HEK293 (cell line): ENCODE measurements around the gene BAIAP2.

Source experiments
- CTCF ChIA-PET: fragments of 350-600 bp; formaldehyde crosslinking; extraction: SDS; loops from one replicate; lab custom pipeline; 2021; ENCODE audit warnings: antibody characterized with exemption; lab: Yijun Ruan, JAX
- POLR2A ChIA-PET: fragments of 300-600 bp; formaldehyde crosslinking; extraction: SDS; loops from one replicate; lab custom pipeline; 2020; ENCODE audit warnings: antibody characterized with exemption, inconsistent platforms; lab: Yijun Ruan, JAX
- H3K27ac ChIP-seq: fragments of 200-500 bp; sonication (Bioruptor generic); 2 replicates; pipeline ENCODE4 v1.5.1; 2014; ENCODE audit warnings: low read depth, low read length, control low read depth, inconsistent platforms; ENCODE audit errors: extremely low read depth
- H3K36me3 ChIP-seq, 2 experiments: fragments of 200-500 bp in 1 of 2; sonication (Bioruptor generic) in 1 of 2; 1 replicate in 1 of 2; 2 replicates in 1 of 2; pipeline ENCODE4 v1.5.1; 2014 to 2017; ENCODE audit warnings: inconsistent platforms in 2 of 2, low read length in 2 of 2; ENCODE audit not compliant: control insufficient read depth in 2 of 2, insufficient read depth in 1 of 2
- H3K4me1 ChIP-seq: fragments of 200-500 bp; sonication (Bioruptor generic); 2 replicates; pipeline ENCODE4 v1.5.1; 2014; ENCODE audit warnings: mild to moderate bottlenecking, low read length, inconsistent platforms; ENCODE audit not compliant: control insufficient read depth, insufficient read depth
- H3K4me3 ChIP-seq: 2 replicates; pipeline ENCODE4 v1.5.1; 2011; ENCODE audit warnings: low read depth, mild to moderate bottlenecking, control low read depth, low read length, moderate library complexity
- H3K9me3 ChIP-seq: fragments of 200-500 bp; sonication (Bioruptor generic); 2 replicates; pipeline ENCODE4 v1.5.1; 2014; ENCODE audit warnings: low read depth, low read length, inconsistent platforms; ENCODE audit not compliant: control insufficient read depth, insufficient read depth
- SCRT2 ChIP-seq: fragments of 450-650 bp; formaldehyde crosslinking; IDR thresholded peaks from 2 replicates; pipeline ENCODE4 v1.5.1; 2016; ENCODE audit warnings: missing biosample characterization, missing genetic modification characterization
- WT1 ChIP-seq: fragments of 450-650 bp; formaldehyde crosslinking; IDR thresholded peaks from 2 replicates; pipeline ENCODE4 v1.5.1; 2016; ENCODE audit warnings: missing biosample characterization, missing genetic modification characterization
- ZFP69B ChIP-seq: fragments of 450-650 bp; formaldehyde crosslinking; IDR thresholded peaks from 2 replicates; pipeline ENCODE4 v1.5.1; 2016; ENCODE audit warnings: missing biosample characterization, missing genetic modification characterization
- ZNF202 ChIP-seq: fragments of 450-650 bp; formaldehyde crosslinking; IDR thresholded peaks from 2 replicates; pipeline ENCODE4 v1.5.1; 2016; ENCODE audit warnings: missing biosample characterization, missing genetic modification characterization, borderline replicate concordance
- ZNF274 ChIP-seq, 2 experiments: fragments of 200-500 bp in 1 of 2; fragments of 450-650 bp in 1 of 2; sonication (Bioruptor generic) in 1 of 2; formaldehyde crosslinking in 1 of 2; IDR thresholded peaks; 2 replicates each; pipeline versions ENCODE4 v1.5.1 to v1.6.1; 2014 to 2016; ENCODE audit warnings: borderline replicate concordance in 1 of 2, inconsistent platforms in 1 of 2, low read length in 1 of 2, missing biosample characterization in 1 of 2, missing genetic modification characterization in 1 of 2
- ZNF366 ChIP-seq: fragments of 450-650 bp; formaldehyde crosslinking; conservative IDR thresholded peaks from 2 replicates; pipeline ENCODE4 v1.5.1; 2016; ENCODE audit warnings: missing biosample characterization, missing genetic modification characterization
- ZNF433 ChIP-seq: fragments of 450-650 bp; formaldehyde crosslinking; IDR thresholded peaks from 2 replicates; pipeline ENCODE4 v1.5.1; 2016; ENCODE audit warnings: missing biosample characterization, missing genetic modification characterization, low read depth
- ZNF514 ChIP-seq: fragments of 450-650 bp; formaldehyde crosslinking; IDR thresholded peaks from 2 replicates; pipeline ENCODE4 v1.5.1; 2016; ENCODE audit warnings: missing biosample characterization, missing genetic modification characterization
- ZNF544 ChIP-seq: fragments of 450-650 bp; formaldehyde crosslinking; IDR thresholded peaks from 2 replicates; pipeline ENCODE4 v1.5.0; 2017; ENCODE audit warnings: missing biosample characterization, missing genetic modification characterization
- ZNF76 ChIP-seq: fragments of 450-650 bp; formaldehyde crosslinking; IDR thresholded peaks from 2 replicates; pipeline ENCODE4; 2016; ENCODE audit warnings: low read depth, missing biosample characterization, missing genetic modification characterization, borderline replicate concordance
- TF ChIP-seq, protein P1 (sequence below): fragments of 450-650 bp; formaldehyde crosslinking; IDR thresholded peaks from 2 replicates; pipeline ENCODE4 v1.5.1; 2016; ENCODE audit warnings: missing biosample characterization, missing genetic modification characterization
- TF ChIP-seq, protein P2 (sequence below): fragments of 450-650 bp; formaldehyde crosslinking; IDR thresholded peaks from 2 replicates; pipeline ENCODE4 v1.5.1; 2016; ENCODE audit warnings: missing biosample characterization, missing genetic modification characterization
- TF ChIP-seq, protein P3 (sequence below): fragments of 450-650 bp; formaldehyde crosslinking; IDR thresholded peaks from 2 replicates; pipeline ENCODE4 v1.5.1; 2016; ENCODE audit warnings: missing biosample characterization, missing genetic modification characterization
- TF ChIP-seq, protein P4 (sequence below): fragments of 450-650 bp; formaldehyde crosslinking; IDR thresholded peaks from 2 replicates; pipeline ENCODE4 v1.5.1; 2016; ENCODE audit warnings: missing biosample characterization, missing genetic modification characterization, low read depth
- TF ChIP-seq, protein P5 (sequence below): fragments of 450-650 bp; formaldehyde crosslinking; conservative IDR thresholded peaks from 2 replicates; pipeline ENCODE4 v1.5.1; 2016; ENCODE audit warnings: low read depth, missing biosample characterization, missing genetic modification characterization

The BAIAP2 gene

DNA sequence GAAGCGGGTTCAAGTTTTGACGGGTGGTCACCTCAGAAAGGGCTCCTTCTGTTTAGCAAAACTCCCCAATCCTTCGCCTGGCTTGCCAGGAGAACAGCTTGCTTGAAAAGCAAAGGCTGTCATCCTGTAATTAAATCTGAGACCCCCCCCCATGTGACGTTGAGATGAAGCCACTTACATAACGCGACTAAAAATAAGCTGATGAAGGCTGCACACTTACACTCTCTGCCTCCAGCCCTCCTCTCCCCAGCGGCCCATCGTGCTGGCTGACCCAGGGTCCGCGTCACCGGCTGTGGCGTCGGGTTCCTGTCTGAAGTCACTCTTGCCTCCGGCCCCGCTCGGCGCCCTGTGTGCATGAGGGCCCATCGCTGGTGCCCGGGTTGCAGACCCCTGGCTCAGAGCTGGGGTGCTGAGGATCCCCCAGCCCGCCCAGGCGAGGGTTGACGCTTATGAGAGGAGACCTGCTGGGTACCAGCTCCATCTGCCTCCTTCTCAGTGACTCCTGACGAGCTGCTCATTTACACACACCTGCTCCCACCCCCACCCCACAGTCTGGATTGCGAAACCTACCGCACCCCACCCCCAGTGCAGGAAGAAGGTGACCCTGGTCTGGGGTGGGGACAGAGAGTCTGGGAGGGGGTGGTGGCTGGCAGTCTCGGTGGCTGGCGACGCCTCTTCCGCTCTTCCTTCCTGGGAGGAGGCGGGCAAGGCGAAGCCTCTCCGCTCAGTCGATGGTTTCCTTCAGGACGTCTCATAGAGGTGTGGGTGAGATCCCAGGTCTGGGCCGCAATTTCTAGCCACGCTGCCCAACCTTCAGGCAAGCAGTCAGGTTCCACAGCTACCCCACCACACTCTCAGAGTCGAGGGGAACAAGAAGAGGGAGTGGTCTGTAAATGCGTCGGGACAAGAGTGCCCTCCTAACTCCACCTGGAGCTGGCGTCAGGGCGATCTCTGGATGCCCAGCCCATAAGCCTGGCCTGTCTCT, 3.1 kb upstream of the BAIAP2 start:
- Histone ChIP-seq H3K4me1 (peaks cover 4% of the 10 kb centered on the region; the same call in 1 of the 2 replicates), H3K36me3 (peaks cover 0 to 14% of the 10 kb centered on the region in 2 experiments; a peak in 1 of 3 replicates)
- TF ChIP-seq, protein P1, sequence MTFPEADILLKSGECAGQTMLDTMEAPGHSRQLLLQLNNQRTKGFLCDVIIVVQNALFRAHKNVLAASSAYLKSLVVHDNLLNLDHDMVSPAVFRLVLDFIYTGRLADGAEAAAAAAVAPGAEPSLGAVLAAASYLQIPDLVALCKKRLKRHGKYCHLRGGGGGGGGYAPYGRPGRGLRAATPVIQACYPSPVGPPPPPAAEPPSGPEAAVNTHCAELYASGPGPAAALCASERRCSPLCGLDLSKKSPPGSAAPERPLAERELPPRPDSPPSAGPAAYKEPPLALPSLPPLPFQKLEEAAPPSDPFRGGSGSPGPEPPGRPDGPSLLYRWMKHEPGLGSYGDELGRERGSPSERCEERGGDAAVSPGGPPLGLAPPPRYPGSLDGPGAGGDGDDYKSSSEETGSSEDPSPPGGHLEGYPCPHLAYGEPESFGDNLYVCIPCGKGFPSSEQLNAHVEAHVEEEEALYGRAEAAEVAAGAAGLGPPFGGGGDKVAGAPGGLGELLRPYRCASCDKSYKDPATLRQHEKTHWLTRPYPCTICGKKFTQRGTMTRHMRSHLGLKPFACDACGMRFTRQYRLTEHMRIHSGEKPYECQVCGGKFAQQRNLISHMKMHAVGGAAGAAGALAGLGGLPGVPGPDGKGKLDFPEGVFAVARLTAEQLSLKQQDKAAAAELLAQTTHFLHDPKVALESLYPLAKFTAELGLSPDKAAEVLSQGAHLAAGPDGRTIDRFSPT: no peak
- TF ChIP-seq ZFP69B (tag by site-specific recombination) (no peak), ZNF544 (tag by site-specific recombination) (no peak), ZNF433 (tag by site-specific recombination) (no peak)
- TF ChIP-seq, protein P2, sequence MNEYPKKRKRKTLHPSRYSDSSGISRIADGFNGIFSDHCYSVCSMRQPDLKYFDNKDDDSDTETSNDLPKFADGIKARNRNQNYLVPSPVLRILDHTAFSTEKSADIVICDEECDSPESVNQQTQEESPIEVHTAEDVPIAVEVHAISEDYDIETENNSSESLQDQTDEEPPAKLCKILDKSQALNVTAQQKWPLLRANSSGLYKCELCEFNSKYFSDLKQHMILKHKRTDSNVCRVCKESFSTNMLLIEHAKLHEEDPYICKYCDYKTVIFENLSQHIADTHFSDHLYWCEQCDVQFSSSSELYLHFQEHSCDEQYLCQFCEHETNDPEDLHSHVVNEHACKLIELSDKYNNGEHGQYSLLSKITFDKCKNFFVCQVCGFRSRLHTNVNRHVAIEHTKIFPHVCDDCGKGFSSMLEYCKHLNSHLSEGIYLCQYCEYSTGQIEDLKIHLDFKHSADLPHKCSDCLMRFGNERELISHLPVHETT (tag by site-specific recombination): no peak
- TF ChIP-seq, protein P3, sequence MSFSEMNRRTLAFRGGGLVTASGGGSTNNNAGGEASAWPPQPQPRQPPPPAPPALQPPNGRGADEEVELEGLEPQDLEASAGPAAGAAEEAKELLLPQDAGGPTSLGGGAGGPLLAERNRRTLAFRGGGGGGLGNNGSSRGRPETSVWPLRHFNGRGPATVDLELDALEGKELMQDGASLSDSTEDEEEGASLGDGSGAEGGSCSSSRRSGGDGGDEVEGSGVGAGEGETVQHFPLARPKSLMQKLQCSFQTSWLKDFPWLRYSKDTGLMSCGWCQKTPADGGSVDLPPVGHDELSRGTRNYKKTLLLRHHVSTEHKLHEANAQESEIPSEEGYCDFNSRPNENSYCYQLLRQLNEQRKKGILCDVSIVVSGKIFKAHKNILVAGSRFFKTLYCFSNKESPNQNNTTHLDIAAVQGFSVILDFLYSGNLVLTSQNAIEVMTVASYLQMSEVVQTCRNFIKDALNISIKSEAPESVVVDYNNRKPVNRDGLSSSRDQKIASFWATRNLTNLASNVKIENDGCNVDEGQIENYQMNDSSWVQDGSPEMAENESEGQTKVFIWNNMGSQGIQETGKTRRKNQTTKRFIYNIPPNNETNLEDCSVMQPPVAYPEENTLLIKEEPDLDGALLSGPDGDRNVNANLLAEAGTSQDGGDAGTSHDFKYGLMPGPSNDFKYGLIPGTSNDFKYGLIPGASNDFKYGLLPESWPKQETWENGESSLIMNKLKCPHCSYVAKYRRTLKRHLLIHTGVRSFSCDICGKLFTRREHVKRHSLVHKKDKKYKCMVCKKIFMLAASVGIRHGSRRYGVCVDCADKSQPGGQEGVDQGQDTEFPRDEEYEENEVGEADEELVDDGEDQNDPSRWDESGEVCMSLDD: no peak
- TF ChIP-seq, protein P4, sequence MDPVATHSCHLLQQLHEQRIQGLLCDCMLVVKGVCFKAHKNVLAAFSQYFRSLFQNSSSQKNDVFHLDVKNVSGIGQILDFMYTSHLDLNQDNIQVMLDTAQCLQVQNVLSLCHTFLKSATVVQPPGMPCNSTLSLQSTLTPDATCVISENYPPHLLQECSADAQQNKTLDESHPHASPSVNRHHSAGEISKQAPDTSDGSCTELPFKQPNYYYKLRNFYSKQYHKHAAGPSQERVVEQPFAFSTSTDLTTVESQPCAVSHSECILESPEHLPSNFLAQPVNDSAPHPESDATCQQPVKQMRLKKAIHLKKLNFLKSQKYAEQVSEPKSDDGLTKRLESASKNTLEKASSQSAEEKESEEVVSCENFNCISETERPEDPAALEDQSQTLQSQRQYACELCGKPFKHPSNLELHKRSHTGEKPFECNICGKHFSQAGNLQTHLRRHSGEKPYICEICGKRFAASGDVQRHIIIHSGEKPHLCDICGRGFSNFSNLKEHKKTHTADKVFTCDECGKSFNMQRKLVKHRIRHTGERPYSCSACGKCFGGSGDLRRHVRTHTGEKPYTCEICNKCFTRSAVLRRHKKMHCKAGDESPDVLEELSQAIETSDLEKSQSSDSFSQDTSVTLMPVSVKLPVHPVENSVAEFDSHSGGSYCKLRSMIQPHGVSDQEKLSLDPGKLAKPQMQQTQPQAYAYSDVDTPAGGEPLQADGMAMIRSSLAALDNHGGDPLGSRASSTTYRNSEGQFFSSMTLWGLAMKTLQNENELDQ (tag by site-specific recombination): no peak
- TF ChIP-seq, all 188 proteins: peak for 0
- no peaks in the 10 kb centered on the region for H3K9me3 ChIP-seq
- no peak overlapping the region for H3K27ac ChIP-seq
- ChIA-PET POLR2A (interaction anchor here (1.1 to 1.9 kb wide), 3 partner anchors 11 to 63 kb away, joined by 5 to 7 read pairs (median 5); no protein-coding TSS in a partner anchor), CTCF (interaction anchor here (0.6 to 4.3 kb wide), 8 partner anchors 9 to 612 kb away, joined by 3 to 24 read pairs (median 4); no protein-coding TSS in a partner anchor)
- H3K4me3 ChIP-seq: no peak overlapping the region

DNA sequence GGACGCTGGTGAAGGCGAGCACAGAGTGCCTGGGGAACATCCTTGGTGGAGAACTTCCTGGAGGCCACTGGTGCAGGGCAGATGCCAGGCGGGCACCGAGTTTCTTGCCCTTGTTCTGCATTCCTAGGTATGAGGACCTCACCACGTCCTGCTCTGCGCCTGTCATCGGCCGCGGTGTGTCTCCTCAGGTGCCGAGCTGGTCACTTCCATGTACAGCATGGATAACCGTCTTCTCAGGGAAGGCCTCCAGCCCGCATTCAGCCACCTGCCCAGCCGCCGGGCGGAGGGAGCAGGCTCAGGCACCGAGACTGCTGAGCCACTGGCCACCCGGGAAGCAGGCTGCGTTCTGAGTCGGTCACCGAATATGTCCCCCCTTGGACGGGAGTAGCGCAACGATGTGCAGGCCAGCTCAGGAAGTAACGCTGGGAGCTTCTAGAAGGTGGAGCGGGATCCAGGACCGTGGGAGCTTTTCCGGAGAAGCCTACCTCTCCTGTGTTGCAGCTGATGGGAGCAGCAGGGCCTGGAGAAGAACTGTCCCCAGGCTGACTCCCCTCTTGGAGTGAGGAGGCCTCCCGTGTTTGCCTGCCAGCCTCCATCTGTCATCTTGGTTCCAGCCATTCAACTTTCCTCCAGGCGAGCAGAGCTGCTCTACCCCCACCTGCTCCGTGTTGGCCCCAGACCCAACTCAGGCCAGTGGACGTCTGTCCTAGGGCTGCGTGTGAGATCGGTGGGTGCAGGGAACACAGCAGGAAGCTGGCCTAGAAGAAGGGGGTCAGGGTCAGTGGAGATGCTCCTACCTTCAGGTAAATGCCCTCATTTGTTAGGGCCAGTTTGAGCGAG, 2.1 kb upstream of the BAIAP2 start:
- no peak overlapping the region for H3K4me3 ChIP-seq
- ChIA-PET CTCF (interaction anchor here (1.5 to 4.3 kb wide), 3 partner anchors 10 to 69 kb away, joined by 6 to 24 read pairs (median 12); no protein-coding TSS in a partner anchor), POLR2A (interaction anchor here (0.5 to 1.9 kb wide), 4 partner anchors 9 to 144 kb away, joined by 3 to 7 read pairs (median 4); no protein-coding TSS in a partner anchor)
- H3K4me1 ChIP-seq: peaks cover 4% of the 10 kb centered on the region; the same call in 1 of the 2 replicates
- no peaks in the 10 kb centered on the region for H3K9me3 ChIP-seq
- peaks cover 0 to 24% of the 10 kb centered on the region in 2 experiments; a peak in 1 of 3 replicates for H3K36me3 ChIP-seq
- no peak overlapping the region for H3K27ac ChIP-seq
- TF ChIP-seq ZNF274 (IDR thresholded peaks at IDR 0.05; ENCODE audit: low read length) (no peak), ZNF274 (tag by site-specific recombination; IDR thresholded peaks at IDR 0.05; ENCODE audit: borderline replicate concordance) (no peak), ZNF76 (tag by site-specific recombination) (no peak), ZNF514 (tag by site-specific recombination) (no peak), ZNF202 (tag by site-specific recombination) (no peak), SCRT2 (tag by site-specific recombination) (no peak), ZNF366 (tag by site-specific recombination) (no peak), ZFP69B (tag by site-specific recombination) (no peak), WT1 (no peak)
- TF ChIP-seq, protein P5, sequence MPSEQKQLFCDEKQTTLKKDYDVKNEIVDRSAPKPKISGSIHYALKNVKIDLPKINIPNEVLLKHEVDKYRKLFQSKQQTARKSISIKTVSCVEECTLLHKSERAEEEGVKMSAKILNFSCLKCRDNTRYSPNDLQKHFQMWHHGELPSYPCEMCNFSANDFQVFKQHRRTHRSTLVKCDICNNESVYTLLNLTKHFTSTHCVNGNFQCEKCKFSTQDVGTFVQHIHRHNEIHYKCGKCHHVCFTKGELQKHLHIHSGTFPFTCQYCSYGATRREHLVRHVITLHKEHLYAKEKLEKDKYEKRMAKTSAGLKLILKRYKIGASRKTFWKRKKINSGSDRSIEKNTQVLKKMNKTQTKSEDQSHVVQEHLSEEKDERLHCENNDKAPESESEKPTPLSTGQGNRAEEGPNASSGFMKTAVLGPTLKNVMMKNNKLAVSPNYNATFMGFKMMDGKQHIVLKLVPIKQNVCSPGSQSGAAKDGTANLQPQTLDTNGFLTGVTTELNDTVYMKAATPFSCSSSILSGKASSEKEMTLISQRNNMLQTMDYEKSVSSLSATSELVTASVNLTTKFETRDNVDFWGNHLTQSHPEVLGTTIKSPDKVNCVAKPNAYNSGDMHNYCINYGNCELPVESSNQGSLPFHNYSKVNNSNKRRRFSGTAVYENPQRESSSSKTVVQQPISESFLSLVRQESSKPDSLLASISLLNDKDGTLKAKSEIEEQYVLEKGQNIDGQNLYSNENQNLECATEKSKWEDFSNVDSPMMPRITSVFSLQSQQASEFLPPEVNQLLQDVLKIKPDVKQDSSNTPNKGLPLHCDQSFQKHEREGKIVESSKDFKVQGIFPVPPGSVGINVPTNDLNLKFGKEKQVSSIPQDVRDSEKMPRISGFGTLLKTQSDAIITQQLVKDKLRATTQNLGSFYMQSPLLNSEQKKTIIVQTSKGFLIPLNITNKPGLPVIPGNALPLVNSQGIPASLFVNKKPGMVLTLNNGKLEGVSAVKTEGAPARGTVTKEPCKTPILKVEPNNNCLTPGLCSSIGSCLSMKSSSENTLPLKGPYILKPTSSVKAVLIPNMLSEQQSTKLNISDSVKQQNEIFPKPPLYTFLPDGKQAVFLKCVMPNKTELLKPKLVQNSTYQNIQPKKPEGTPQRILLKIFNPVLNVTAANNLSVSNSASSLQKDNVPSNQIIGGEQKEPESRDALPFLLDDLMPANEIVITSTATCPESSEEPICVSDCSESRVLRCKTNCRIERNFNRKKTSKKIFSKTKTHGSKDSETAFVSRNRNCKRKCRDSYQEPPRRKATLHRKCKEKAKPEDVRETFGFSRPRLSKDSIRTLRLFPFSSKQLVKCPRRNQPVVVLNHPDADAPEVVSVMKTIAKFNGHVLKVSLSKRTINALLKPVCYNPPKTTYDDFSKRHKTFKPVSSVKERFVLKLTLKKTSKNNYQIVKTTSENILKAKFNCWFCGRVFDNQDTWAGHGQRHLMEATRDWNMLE: no peak
